H9 (cell line): ENCODE measurements around the gene CCDC12. TPM values are rescaled to one million over a fixed set of nuclear protein-coding genes. Genes with fewer than 3 reads are reported as not detected.

Source experiments
- DNase-seq: peaks from one replicate; pipeline ENCODE4 v3.0.0-alpha.2; 2017
- H2AFZ ChIP-seq: one replicate; pipeline ENCODE4 v1.6.1; 2013; ENCODE audit warnings: mild to moderate bottlenecking, low read length, control low read depth, moderate library complexity
- H2AK5ac ChIP-seq: 2 replicates; pipeline ENCODE4 v1.6.1; 2013; ENCODE audit warnings: low read length, control low read depth, mixed read lengths; ENCODE audit not compliant: insufficient read length
- H2BK120ac ChIP-seq: one replicate; pipeline ENCODE4 v1.6.1; 2013; ENCODE audit warnings: low read depth, mild to moderate bottlenecking, low read length, control low read depth, inconsistent platforms; ENCODE audit not compliant: poor library complexity, severe bottlenecking
- H2BK12ac ChIP-seq: 2 replicates; pipeline ENCODE4 v1.6.1; 2013; ENCODE audit warnings: low read length, control low read depth, mixed read lengths, low read depth; ENCODE audit not compliant: insufficient read length
- H2BK15ac ChIP-seq: 2 replicates; pipeline ENCODE4 v1.6.1; 2013; ENCODE audit warnings: low read depth, low read length, control low read depth
- H2BK20ac ChIP-seq: one replicate; pipeline ENCODE4 v1.6.1; 2013; ENCODE audit warnings: low read depth, mild to moderate bottlenecking, low read length, control low read depth, inconsistent platforms; ENCODE audit not compliant: poor library complexity, severe bottlenecking
- H2BK5ac ChIP-seq: 2 replicates; pipeline ENCODE4 v1.6.1; 2013; ENCODE audit warnings: low read length, control low read depth, mixed read lengths; ENCODE audit not compliant: insufficient read length
- H3K14ac ChIP-seq: 2 replicates; pipeline ENCODE4 v1.6.1; 2013; ENCODE audit warnings: low read length, control low read depth; ENCODE audit not compliant: insufficient read depth
- H3K18ac ChIP-seq: 2 replicates; pipeline ENCODE4 v1.6.1; 2013; ENCODE audit warnings: low read depth, mild to moderate bottlenecking, mixed read lengths, low read length, control low read depth; ENCODE audit not compliant: insufficient read length
- H3K23ac ChIP-seq: 2 replicates; pipeline ENCODE4 v1.6.1; 2013; ENCODE audit warnings: low read length, control low read depth, mixed read lengths, low read depth; ENCODE audit not compliant: insufficient read length
- H3K23me2 ChIP-seq: 2 replicates; pipeline ENCODE4 v1.6.1; 2013; ENCODE audit warnings: low read depth, mild to moderate bottlenecking, mixed read lengths, low read length, control low read depth; ENCODE audit not compliant: insufficient read length, poor library complexity, severe bottlenecking
- H3K27ac ChIP-seq: 2 replicates; pipeline ENCODE4 v1.5.1; 2013; ENCODE audit warnings: low read length, control low read depth, mixed read lengths, low read depth; ENCODE audit not compliant: insufficient read length
- H3K27me3 ChIP-seq: 2 replicates; pipeline ENCODE4 v1.6.1; 2013; ENCODE audit warnings: low read length, control low read depth, inconsistent platforms; ENCODE audit not compliant: insufficient read depth
- H3K4ac ChIP-seq: 2 replicates; pipeline ENCODE4 v1.6.1; 2013; ENCODE audit warnings: low read depth, mild to moderate bottlenecking, control low read depth, inconsistent platforms, low read length, moderate library complexity
- H3K4me1 ChIP-seq: 2 replicates; pipeline ENCODE4 v1.6.1; 2013; ENCODE audit warnings: low read length, control low read depth, inconsistent platforms; ENCODE audit not compliant: insufficient read depth
- H3K4me2 ChIP-seq: 2 replicates; pipeline ENCODE4 v1.6.1; 2013; ENCODE audit warnings: low read length, control low read depth, mixed read lengths; ENCODE audit not compliant: insufficient read length, insufficient read depth
- H3K56ac ChIP-seq: 2 replicates; pipeline ENCODE4 v1.6.1; 2013; ENCODE audit warnings: low read depth, mild to moderate bottlenecking, mixed read lengths, low read length, control low read depth; ENCODE audit not compliant: insufficient read length
- H3K79me1 ChIP-seq: 2 replicates; pipeline ENCODE4 v1.6.1; 2013; ENCODE audit warnings: low read depth, mild to moderate bottlenecking, moderate library complexity, low read length, control low read depth, inconsistent platforms; ENCODE audit not compliant: insufficient read depth, poor library complexity, severe bottlenecking
- H3K79me2 ChIP-seq: 2 replicates; pipeline ENCODE4 v1.6.1; 2013; ENCODE audit warnings: low read length, control low read depth, inconsistent platforms; ENCODE audit not compliant: insufficient read depth
- H3K9ac ChIP-seq: 2 replicates; pipeline ENCODE4 v1.6.1; 2013; ENCODE audit warnings: low read length, control low read depth, mixed read lengths; ENCODE audit not compliant: insufficient read length; ENCODE audit errors: extremely low read depth
- H3K9me3 ChIP-seq: one replicate; pipeline ENCODE4 v1.6.1; 2013; ENCODE audit warnings: low read depth, low read length, inconsistent platforms; ENCODE audit not compliant: control insufficient read depth
- H3T11ph ChIP-seq: one replicate; pipeline ENCODE4 v1.6.1; 2013; ENCODE audit warnings: mild to moderate bottlenecking, low read length, control low read depth, inconsistent platforms
- H4K20me1 ChIP-seq: one replicate; pipeline ENCODE4 v1.6.1; 2013; ENCODE audit not compliant: control insufficient read depth, insufficient read length, insufficient read depth
- H4K5ac ChIP-seq: 2 replicates; pipeline ENCODE4 v1.6.1; 2013; ENCODE audit warnings: low read depth, mild to moderate bottlenecking, mixed read lengths, low read length, control low read depth; ENCODE audit not compliant: insufficient read length
- H4K8ac ChIP-seq: replicated peaks from 2 replicates; pipeline ENCODE4 v1.6.1; 2013; ENCODE audit warnings: low read length, control low read depth, mixed read lengths, low read depth; ENCODE audit not compliant: insufficient read length
- H4K91ac ChIP-seq: 2 replicates; pipeline ENCODE4 v1.6.1; 2013; ENCODE audit warnings: low read depth, mild to moderate bottlenecking, moderate library complexity, mixed read lengths, low read length, control low read depth; ENCODE audit not compliant: insufficient read length
- H3K27ac Mint-ChIP-seq, 3 experiments: 2 replicates in 2 of 3; 3 replicates in 1 of 3; pipeline ENCODE4 v1.8.0; 2020 to 2021; ENCODE audit warnings: mixed read lengths in 3 of 3, mild to moderate bottlenecking in 1 of 3, moderate library complexity in 1 of 3
- H3K27me3 Mint-ChIP-seq: 2 replicates; pipeline ENCODE4 v1.8.0; 2021; ENCODE audit warnings: low read depth, mild to moderate bottlenecking, moderate library complexity, mixed read lengths
- H3K36me3 Mint-ChIP-seq, 3 experiments: 2 replicates in 2 of 3; 3 replicates in 1 of 3; pipeline ENCODE4 v1.8.0; 2020 to 2021; ENCODE audit warnings: low read depth in 3 of 3, mixed read lengths in 3 of 3; ENCODE audit not compliant: insufficient read depth in 1 of 3
- H3K4me1 Mint-ChIP-seq, 2 experiments: 2 replicates each; pipeline ENCODE4 v1.8.0; 2020; ENCODE audit warnings: mixed read lengths in 2 of 2
- H3K4me3 Mint-ChIP-seq, 2 experiments: 2 replicates in 1 of 2; 3 replicates in 1 of 2; pipeline ENCODE4 v1.8.0; 2020 to 2021; ENCODE audit warnings: mild to moderate bottlenecking in 2 of 2, mixed read lengths in 2 of 2, moderate library complexity in 1 of 2
- H3K9me3 Mint-ChIP-seq, 2 experiments: 2 replicates in 1 of 2; 3 replicates in 1 of 2; pipeline ENCODE4 v1.8.0; 2020; ENCODE audit warnings: mild to moderate bottlenecking in 2 of 2, mixed read lengths in 2 of 2, moderate library complexity in 1 of 2
- CTCF ChIP-seq: fragments of 200-600 bp; sonication (generic); conservative IDR thresholded peaks from 3 replicates; pipeline ENCODE4 v1.8.0; 2021; ENCODE audit warnings: antibody characterized with exemption, mild to moderate bottlenecking
- WGBS: extraction: QIAGEN DNeasy Blood & Tissue Kit; methylation state at CpG from one replicate; pipeline ENCODE4 v1.1.7; 2013; ENCODE audit warnings: missing lambda C conversion rate, low lambda C conversion rate, mixed read lengths; ENCODE audit not compliant: insufficient read length; ENCODE audit errors: extremely low coverage; 5-methylcytosine and 5-hydroxymethylcytosine counted together
- total RNA-seq: library from RNA; stranded (reverse); gene quantifications from 2 replicates; pipeline ENCODE4 v1.2.1, GENCODE V29; 2021

Gene CCDC12
- total RNA-seq, 1 experiment from 2014 or later = 54.0 TPM

GRCh38 chr3:46971151-46971550, 5.4 kb downstream of the CCDC12 start:
- Histone ChIP-seq H3K4ac (no peak overlapping the region), H4K91ac (no peak overlapping the region), H3K79me1 (peaks cover 18% of the 10 kb centered on the region), H3K23me2 (no peaks in the 10 kb centered on the region), H3K79me2 (peaks cover 66% of the 10 kb centered on the region), H2BK15ac (no peak overlapping the region), H4K8ac (no peak overlapping the region), H3K27me3 (no peaks in the 10 kb centered on the region), H3K27ac (no peak overlapping the region), H2BK12ac (no peak overlapping the region), H3T11ph (no peak overlapping the region), H2BK120ac (no peak overlapping the region), H3K4me2 (no peak overlapping the region), H3K9ac (no peak overlapping the region), H3K9me3 (no peaks in the 10 kb centered on the region), H3K14ac (no peak overlapping the region), H2BK5ac (no peak overlapping the region), H3K23ac (no peak overlapping the region), H3K18ac (no peak overlapping the region), H2BK20ac (no peak overlapping the region), H3K56ac (no peak overlapping the region), H4K20me1 (peaks cover 3% of the 10 kb centered on the region), H4K5ac (no peak overlapping the region), H3K4me1 (no peaks in the 10 kb centered on the region), H2AK5ac (no peak overlapping the region), H2AFZ (no peak overlapping the region)
- H3K36me3 Mint-ChIP-seq = peaks cover 18 to 38% (median 30%) of the 10 kb centered on the region in 3 experiments
- H3K4me3 Mint-ChIP-seq = no peak overlapping the region; a peak in 1 of 5 replicates
- H3K27me3 Mint-ChIP-seq = no peaks in the 10 kb centered on the region
- DNase-seq = no peak
- no peak for TF ChIP-seq CTCF
- H3K4me1 Mint-ChIP-seq = peaks cover 29 to 31% of the 10 kb centered on the region in 2 experiments
- H3K9me3 Mint-ChIP-seq = peaks cover 0 to 2% of the 10 kb centered on the region in 2 experiments; a peak in 2 of 5 replicates
- WGBS = no CpG with 5 or more reads among the region's 6 CpGs
- peak overlapping the region in 2 of 3 experiments; percentile 5 to 76; a peak in 2 of 7 replicates for H3K27ac Mint-ChIP-seq
